ENCODE results near the gene GNL1. TPM values are rescaled to one million over a fixed set of nuclear protein-coding genes. Genes with fewer than 3 reads are reported as not detected.
A peak's percentile ranks its signal among the peaks of the same experiment; 100 is the strongest.

The GNL1 gene
- total and polyA plus RNA-seq, 4 donors, result 40.3 to 97.1 (median 77.3) TPM

GRCh38 chr6:30570740-30571074 is 14.4 kb upstream of the GNL1 start:
- Histone ChIP-seq H3K4me3 (ENCODE audit: low read depth, low read length) (peak overlapping the region; percentile 96), H3K27ac (ENCODE audit: low read depth, low read length) (peak overlapping the region; percentile 84), H3K36me3 (ENCODE audit: control insufficient read depth, insufficient read depth, low read length) (no peaks in the 10 kb centered on the region), H3K4me1 (ENCODE audit: control insufficient read depth, insufficient read depth, low read length) (peaks cover 13% of the 10 kb centered on the region), H3K9me3 (ENCODE audit: control insufficient read depth, insufficient read depth, low read length) (no peaks in the 10 kb centered on the region), H3K27me3 (ENCODE audit: control insufficient read depth, insufficient read depth, low read length) (no peaks in the 10 kb centered on the region)
- WGBS (ENCODE audit: insufficient coverage), result 10% methylated on average over 9 of the region's 18 CpGs
- DNase-seq (ENCODE audit: low read depth in 4 of 6, low spot score in 6 of 6), result no peak

DNA sequence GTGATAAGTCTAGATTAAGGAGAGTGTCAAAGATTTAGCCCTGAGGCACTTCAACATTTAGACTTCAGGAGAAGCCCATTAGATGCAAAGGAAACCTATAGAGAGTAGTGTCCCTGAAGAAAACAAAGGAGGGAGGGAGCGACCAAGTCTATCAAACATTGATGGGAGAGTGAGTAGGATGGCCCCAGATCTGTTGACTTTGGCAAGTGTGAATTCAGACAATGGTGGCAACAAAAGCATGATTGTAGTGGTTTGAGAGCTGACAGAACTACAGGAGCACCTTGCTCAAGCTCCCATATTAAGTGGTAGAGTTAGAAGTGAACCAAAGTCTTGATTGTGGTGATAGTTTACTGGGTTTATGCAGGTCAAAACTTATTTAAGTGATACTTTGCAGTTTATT is 14.0 kb upstream of the GNL1 start:
- DNase-seq (ENCODE audit: low read depth in 4 of 6, low spot score in 6 of 6), result no peak
- H3K27me3 ChIP-seq (ENCODE audit: control insufficient read depth, insufficient read depth, low read length), result no peaks in the 10 kb centered on the region
- 78% methylated on average over 1 of the region's 1 CpG for WGBS (ENCODE audit: insufficient coverage)
- peaks cover 13% of the 10 kb centered on the region for H3K4me1 ChIP-seq (ENCODE audit: control insufficient read depth, insufficient read depth, low read length)
- H3K36me3 ChIP-seq (ENCODE audit: control insufficient read depth, insufficient read depth, low read length), result no peaks in the 10 kb centered on the region
- no peak overlapping the region for H3K27ac ChIP-seq (ENCODE audit: low read depth, low read length)
- no peaks in the 10 kb centered on the region for H3K9me3 ChIP-seq (ENCODE audit: control insufficient read depth, insufficient read depth, low read length)
- peak overlapping the region; percentile 96 for H3K4me3 ChIP-seq (ENCODE audit: low read depth, low read length)

DNA sequence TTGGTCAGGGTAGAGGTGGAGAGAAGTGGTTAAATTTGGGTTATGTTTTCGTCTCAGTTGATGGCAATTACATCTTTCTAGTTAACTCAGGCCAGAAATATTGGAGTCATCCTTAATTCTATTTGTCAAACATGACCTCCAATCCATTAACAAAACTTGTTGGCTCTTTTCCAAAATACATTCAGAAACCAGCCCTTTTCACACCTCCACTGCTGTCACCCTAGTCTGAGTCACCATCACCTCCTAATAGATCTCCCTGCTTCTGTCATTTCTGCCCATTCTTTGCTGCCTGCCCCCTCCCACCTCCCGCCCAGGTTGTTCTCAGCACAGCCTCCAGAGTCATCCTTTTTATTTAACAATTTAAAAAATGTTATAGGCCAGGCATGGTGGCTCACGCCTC is 12.0 kb upstream of the GNL1 start:
- H3K27me3 ChIP-seq (ENCODE audit: control insufficient read depth, insufficient read depth, low read length), result no peaks in the 10 kb centered on the region
- H3K36me3 ChIP-seq (ENCODE audit: control insufficient read depth, insufficient read depth, low read length), result peaks cover 2% of the 10 kb centered on the region
- 100% methylated on average over 1 of the region's 3 CpGs for WGBS (ENCODE audit: insufficient coverage)
- no peak overlapping the region for H3K27ac ChIP-seq (ENCODE audit: low read depth, low read length)
- no peaks in the 10 kb centered on the region for H3K9me3 ChIP-seq (ENCODE audit: control insufficient read depth, insufficient read depth, low read length)
- H3K4me3 ChIP-seq (ENCODE audit: low read depth, low read length), result no peak overlapping the region
- no peak for DNase-seq (ENCODE audit: low read depth in 4 of 6, low spot score in 6 of 6)
- peaks cover 13% of the 10 kb centered on the region for H3K4me1 ChIP-seq (ENCODE audit: control insufficient read depth, insufficient read depth, low read length)

DNA sequence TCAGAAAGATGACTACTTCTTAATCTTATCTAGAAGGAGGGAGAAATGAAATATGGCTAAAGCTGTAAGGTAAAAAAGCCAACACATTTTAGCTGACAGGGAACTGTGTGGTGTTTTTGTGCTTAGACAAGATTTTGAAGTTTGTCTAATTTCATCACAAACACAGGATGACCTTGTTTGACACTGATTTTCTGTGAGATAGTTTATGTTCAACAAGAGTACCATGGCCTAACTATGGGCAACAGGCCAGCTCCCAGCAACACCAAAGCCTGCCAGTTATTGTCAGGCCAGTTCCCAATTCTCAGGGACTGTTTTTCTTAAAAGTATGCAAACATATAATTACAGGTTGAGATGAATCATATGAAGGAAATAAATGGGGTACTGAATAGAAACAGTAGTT is 9.5 kb upstream of the GNL1 start:
- peaks cover 3% of the 10 kb centered on the region for H3K4me1 ChIP-seq (ENCODE audit: control insufficient read depth, insufficient read depth, low read length)
- no peaks in the 10 kb centered on the region for H3K9me3 ChIP-seq (ENCODE audit: control insufficient read depth, insufficient read depth, low read length)
- H3K27me3 ChIP-seq (ENCODE audit: control insufficient read depth, insufficient read depth, low read length), result no peaks in the 10 kb centered on the region
- H3K4me3 ChIP-seq (ENCODE audit: low read depth, low read length), result no peak overlapping the region
- no peak overlapping the region for H3K27ac ChIP-seq (ENCODE audit: low read depth, low read length)
- peaks cover 17% of the 10 kb centered on the region for H3K36me3 ChIP-seq (ENCODE audit: control insufficient read depth, insufficient read depth, low read length)
- no peak for DNase-seq (ENCODE audit: low read depth in 4 of 6, low spot score in 6 of 6)

DNA sequence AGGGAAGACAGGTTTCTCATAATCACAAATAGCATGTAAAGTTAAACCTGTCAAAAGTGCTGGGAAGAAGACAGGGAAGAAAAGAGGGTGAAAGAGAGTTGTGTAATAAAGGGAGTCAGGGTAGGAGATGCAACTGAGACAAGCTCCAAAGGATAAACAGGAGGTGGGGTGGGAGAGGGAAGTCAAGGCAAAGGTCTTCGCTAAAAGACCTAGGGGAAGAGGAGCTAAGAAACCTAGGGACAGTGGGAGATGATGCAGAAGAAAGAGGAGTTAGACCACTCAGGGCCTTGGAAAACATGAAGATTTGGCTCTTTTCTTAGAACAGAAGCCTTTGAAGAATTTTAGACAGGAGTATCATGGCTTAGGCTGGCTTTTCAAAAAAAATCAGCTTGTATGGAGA is 7.8 kb upstream of the GNL1 start:
- no peaks in the 10 kb centered on the region for H3K27me3 ChIP-seq (ENCODE audit: control insufficient read depth, insufficient read depth, low read length)
- no peak overlapping the region for H3K27ac ChIP-seq (ENCODE audit: low read depth, low read length)
- H3K36me3 ChIP-seq (ENCODE audit: control insufficient read depth, insufficient read depth, low read length), result peaks cover 17% of the 10 kb centered on the region
- no peaks in the 10 kb centered on the region for H3K4me1 ChIP-seq (ENCODE audit: control insufficient read depth, insufficient read depth, low read length)
- WGBS (ENCODE audit: insufficient coverage), result 100% methylated on average over 1 of the region's 1 CpG
- H3K4me3 ChIP-seq (ENCODE audit: low read depth, low read length), result no peak overlapping the region
- DNase-seq (ENCODE audit: low read depth in 4 of 6, low spot score in 6 of 6), result no peak
- H3K9me3 ChIP-seq (ENCODE audit: control insufficient read depth, insufficient read depth, low read length), result no peaks in the 10 kb centered on the region

- peaks cover 5% of the 10 kb centered on the region for H3K4me1 ChIP-seq (ENCODE audit: control insufficient read depth, insufficient read depth, low read length)
- WGBS (ENCODE audit: insufficient coverage), result 96% methylated on average over 14 of the region's 14 CpGs
- H3K27me3 ChIP-seq (ENCODE audit: control insufficient read depth, insufficient read depth, low read length), result no peaks in the 10 kb centered on the region
- H3K4me3 ChIP-seq (ENCODE audit: low read depth, low read length), result no peak overlapping the region
- H3K36me3 ChIP-seq (ENCODE audit: control insufficient read depth, insufficient read depth, low read length), result peaks cover 19% of the 10 kb centered on the region
- H3K9me3 ChIP-seq (ENCODE audit: control insufficient read depth, insufficient read depth, low read length), result no peaks in the 10 kb centered on the region
- DNase-seq (ENCODE audit: low read depth in 4 of 6, low spot score in 6 of 6), result no peak
- no peak overlapping the region for H3K27ac ChIP-seq (ENCODE audit: low read depth, low read length)
These were observed 6.5 kb upstream of the GNL1 start for GRCh38 chr6:30562470-30563425.

GRCh38 chr6:30560930-30561329 is 4.6 kb upstream of the GNL1 start:
- peaks cover 5% of the 10 kb centered on the region for H3K4me1 ChIP-seq (ENCODE audit: control insufficient read depth, insufficient read depth, low read length)
- no peak overlapping the region for H3K4me3 ChIP-seq (ENCODE audit: low read depth, low read length)
- H3K27me3 ChIP-seq (ENCODE audit: control insufficient read depth, insufficient read depth, low read length), result no peaks in the 10 kb centered on the region
- no peak for DNase-seq (ENCODE audit: low read depth in 4 of 6, low spot score in 6 of 6)
- WGBS (ENCODE audit: insufficient coverage), result no CpG with 5 or more reads among the region's 3 CpGs
- H3K36me3 ChIP-seq (ENCODE audit: control insufficient read depth, insufficient read depth, low read length), result peaks cover 19% of the 10 kb centered on the region
- H3K27ac ChIP-seq (ENCODE audit: low read depth, low read length), result no peak overlapping the region
- H3K9me3 ChIP-seq (ENCODE audit: control insufficient read depth, insufficient read depth, low read length), result no peaks in the 10 kb centered on the region

DNA sequence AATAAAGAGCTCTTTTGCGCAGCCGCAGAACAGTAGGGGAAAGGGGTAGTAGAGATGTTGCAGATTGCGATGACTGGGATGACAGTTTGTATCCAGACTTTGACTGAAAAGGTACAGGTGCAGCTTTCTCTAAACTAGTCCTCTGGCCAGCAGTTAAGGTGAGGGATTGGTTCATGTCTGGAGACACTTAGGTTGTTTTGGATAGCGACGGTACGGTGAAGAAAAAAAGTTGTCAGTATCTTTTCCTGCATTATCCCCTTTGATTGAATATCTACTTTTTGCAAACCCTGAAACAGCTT is 1.3 kb upstream of the GNL1 start:
- Histone ChIP-seq H3K4me3 (ENCODE audit: low read depth, low read length) (peak overlapping the region; percentile 100), H3K36me3 (ENCODE audit: control insufficient read depth, insufficient read depth, low read length) (peaks cover 23% of the 10 kb centered on the region), H3K27ac (ENCODE audit: low read depth, low read length) (peak overlapping the region; percentile 100), H3K27me3 (ENCODE audit: control insufficient read depth, insufficient read depth, low read length) (no peaks in the 10 kb centered on the region), H3K4me1 (ENCODE audit: control insufficient read depth, insufficient read depth, low read length) (peaks cover 16% of the 10 kb centered on the region), H3K9me3 (ENCODE audit: control insufficient read depth, insufficient read depth, low read length) (no peaks in the 10 kb centered on the region)
- WGBS (ENCODE audit: insufficient coverage), result 0% methylated on average over 3 of the region's 6 CpGs
- no peak for DNase-seq (ENCODE audit: low read depth in 4 of 6, low spot score in 6 of 6)

GRCh38 chr6:30556906-30557682 is 805 bp upstream of the GNL1 start, which contains the start of gene PRR3:
Gene PRR3 (plus strand): TSS chr6:30557295. CDS start chr6:30557345, 50 bp downstream.
- no peaks in the 10 kb centered on the region for H3K27me3 ChIP-seq (ENCODE audit: control insufficient read depth, insufficient read depth, low read length)
- peak within 1 kb of the TSS; percentile 100 for H3K27ac ChIP-seq (ENCODE audit: low read depth, low read length)
- 0% methylated on average over 31 of the region's 42 CpGs for WGBS (ENCODE audit: insufficient coverage)
- DNase-seq (ENCODE audit: low read depth in 4 of 6, low spot score in 6 of 6), result peak; percentile 87 to 99 (median 94)
- H3K36me3 ChIP-seq (ENCODE audit: control insufficient read depth, insufficient read depth, low read length), result peaks cover 23% of the 10 kb centered on the region
- no peaks in the 10 kb centered on the region for H3K9me3 ChIP-seq (ENCODE audit: control insufficient read depth, insufficient read depth, low read length)
- H3K4me3 ChIP-seq (ENCODE audit: low read depth, low read length), result peak within 1 kb of the TSS; percentile 100
- peaks cover 16% of the 10 kb centered on the region for H3K4me1 ChIP-seq (ENCODE audit: control insufficient read depth, insufficient read depth, low read length)

DNA sequence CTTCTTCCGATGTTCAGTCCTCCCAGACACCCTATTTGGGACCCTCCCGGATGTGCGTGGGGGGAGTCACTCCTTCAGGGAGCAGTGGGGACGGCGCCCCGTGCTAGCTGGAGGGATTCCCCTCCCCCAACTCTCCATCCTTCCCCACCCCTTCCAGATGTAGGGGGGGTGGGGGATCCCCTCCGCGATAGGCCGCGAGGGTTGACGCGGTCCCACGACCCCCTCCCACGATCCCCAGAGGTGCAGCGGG is 548 bp downstream of the GNL1 start:
- H3K4me3 ChIP-seq (ENCODE audit: low read depth, low read length), result peak overlapping the region; percentile 100
- 0% methylated on average over 7 of the region's 15 CpGs for WGBS (ENCODE audit: insufficient coverage)

More for the DNA sequence above, 548 bp downstream of the GNL1 start:
- peak in 3 of 6 donors; percentile 36 to 87 (median 65) for DNase-seq (ENCODE audit: low read depth in 4 of 6, low spot score in 6 of 6)
- peaks cover 16% of the 10 kb centered on the region for H3K4me1 ChIP-seq (ENCODE audit: control insufficient read depth, insufficient read depth, low read length)
- no peaks in the 10 kb centered on the region for H3K9me3 ChIP-seq (ENCODE audit: control insufficient read depth, insufficient read depth, low read length)
- H3K36me3 ChIP-seq (ENCODE audit: control insufficient read depth, insufficient read depth, low read length), result peaks cover 27% of the 10 kb centered on the region
- H3K27me3 ChIP-seq (ENCODE audit: control insufficient read depth, insufficient read depth, low read length), result no peaks in the 10 kb centered on the region
- H3K27ac ChIP-seq (ENCODE audit: low read depth, low read length), result peak overlapping the region; percentile 100

All from spinal cord (tissue), 10 donors.